H9 (cell line): ENCODE measurements around the gene ARID1A. TPM values are rescaled to one million over a fixed set of nuclear protein-coding genes. Genes with fewer than 3 reads are reported as not detected.

Experiments used
- DNase-seq: peaks from one replicate; pipeline ENCODE4 v3.0.0-alpha.2; 2017
- H2AFZ ChIP-seq: one replicate; pipeline ENCODE4 v1.6.1; 2013; ENCODE audit warnings: mild to moderate bottlenecking, low read length, control low read depth, moderate library complexity
- H2AK5ac ChIP-seq: 2 replicates; pipeline ENCODE4 v1.6.1; 2013; ENCODE audit warnings: low read length, control low read depth, mixed read lengths; ENCODE audit not compliant: insufficient read length
- H2BK120ac ChIP-seq: one replicate; pipeline ENCODE4 v1.6.1; 2013; ENCODE audit warnings: low read depth, mild to moderate bottlenecking, low read length, control low read depth, inconsistent platforms; ENCODE audit not compliant: poor library complexity, severe bottlenecking
- H2BK12ac ChIP-seq: 2 replicates; pipeline ENCODE4 v1.6.1; 2013; ENCODE audit warnings: low read length, control low read depth, mixed read lengths, low read depth; ENCODE audit not compliant: insufficient read length
- H2BK15ac ChIP-seq: 2 replicates; pipeline ENCODE4 v1.6.1; 2013; ENCODE audit warnings: low read depth, low read length, control low read depth
- H2BK20ac ChIP-seq: one replicate; pipeline ENCODE4 v1.6.1; 2013; ENCODE audit warnings: low read depth, mild to moderate bottlenecking, low read length, control low read depth, inconsistent platforms; ENCODE audit not compliant: poor library complexity, severe bottlenecking
- H2BK5ac ChIP-seq: 2 replicates; pipeline ENCODE4 v1.6.1; 2013; ENCODE audit warnings: low read length, control low read depth, mixed read lengths; ENCODE audit not compliant: insufficient read length
- H3K14ac ChIP-seq: 2 replicates; pipeline ENCODE4 v1.6.1; 2013; ENCODE audit warnings: low read length, control low read depth; ENCODE audit not compliant: insufficient read depth
- H3K18ac ChIP-seq: 2 replicates; pipeline ENCODE4 v1.6.1; 2013; ENCODE audit warnings: low read depth, mild to moderate bottlenecking, mixed read lengths, low read length, control low read depth; ENCODE audit not compliant: insufficient read length
- H3K23ac ChIP-seq: 2 replicates; pipeline ENCODE4 v1.6.1; 2013; ENCODE audit warnings: low read length, control low read depth, mixed read lengths, low read depth; ENCODE audit not compliant: insufficient read length
- H3K23me2 ChIP-seq: 2 replicates; pipeline ENCODE4 v1.6.1; 2013; ENCODE audit warnings: low read depth, mild to moderate bottlenecking, mixed read lengths, low read length, control low read depth; ENCODE audit not compliant: insufficient read length, poor library complexity, severe bottlenecking
- H3K27ac ChIP-seq: 2 replicates; pipeline ENCODE4 v1.5.1; 2013; ENCODE audit warnings: low read length, control low read depth, mixed read lengths, low read depth; ENCODE audit not compliant: insufficient read length
- H3K27me3 ChIP-seq: 2 replicates; pipeline ENCODE4 v1.6.1; 2013; ENCODE audit warnings: low read length, control low read depth, inconsistent platforms; ENCODE audit not compliant: insufficient read depth
- H3K4ac ChIP-seq: 2 replicates; pipeline ENCODE4 v1.6.1; 2013; ENCODE audit warnings: low read depth, mild to moderate bottlenecking, control low read depth, inconsistent platforms, low read length, moderate library complexity
- H3K4me1 ChIP-seq: 2 replicates; pipeline ENCODE4 v1.6.1; 2013; ENCODE audit warnings: low read length, control low read depth, inconsistent platforms; ENCODE audit not compliant: insufficient read depth
- H3K4me2 ChIP-seq: 2 replicates; pipeline ENCODE4 v1.6.1; 2013; ENCODE audit warnings: low read length, control low read depth, mixed read lengths; ENCODE audit not compliant: insufficient read length, insufficient read depth
- H3K56ac ChIP-seq: 2 replicates; pipeline ENCODE4 v1.6.1; 2013; ENCODE audit warnings: low read depth, mild to moderate bottlenecking, mixed read lengths, low read length, control low read depth; ENCODE audit not compliant: insufficient read length
- H3K79me1 ChIP-seq: 2 replicates; pipeline ENCODE4 v1.6.1; 2013; ENCODE audit warnings: low read depth, mild to moderate bottlenecking, moderate library complexity, low read length, control low read depth, inconsistent platforms; ENCODE audit not compliant: insufficient read depth, poor library complexity, severe bottlenecking
- H3K79me2 ChIP-seq: 2 replicates; pipeline ENCODE4 v1.6.1; 2013; ENCODE audit warnings: low read length, control low read depth, inconsistent platforms; ENCODE audit not compliant: insufficient read depth
- H3K9ac ChIP-seq: 2 replicates; pipeline ENCODE4 v1.6.1; 2013; ENCODE audit warnings: low read length, control low read depth, mixed read lengths; ENCODE audit not compliant: insufficient read length; ENCODE audit errors: extremely low read depth
- H3K9me3 ChIP-seq: one replicate; pipeline ENCODE4 v1.6.1; 2013; ENCODE audit warnings: low read depth, low read length, inconsistent platforms; ENCODE audit not compliant: control insufficient read depth
- H3T11ph ChIP-seq: one replicate; pipeline ENCODE4 v1.6.1; 2013; ENCODE audit warnings: mild to moderate bottlenecking, low read length, control low read depth, inconsistent platforms
- H4K20me1 ChIP-seq: one replicate; pipeline ENCODE4 v1.6.1; 2013; ENCODE audit not compliant: control insufficient read depth, insufficient read length, insufficient read depth
- H4K5ac ChIP-seq: 2 replicates; pipeline ENCODE4 v1.6.1; 2013; ENCODE audit warnings: low read depth, mild to moderate bottlenecking, mixed read lengths, low read length, control low read depth; ENCODE audit not compliant: insufficient read length
- H4K8ac ChIP-seq: replicated peaks from 2 replicates; pipeline ENCODE4 v1.6.1; 2013; ENCODE audit warnings: low read length, control low read depth, mixed read lengths, low read depth; ENCODE audit not compliant: insufficient read length
- H4K91ac ChIP-seq: 2 replicates; pipeline ENCODE4 v1.6.1; 2013; ENCODE audit warnings: low read depth, mild to moderate bottlenecking, moderate library complexity, mixed read lengths, low read length, control low read depth; ENCODE audit not compliant: insufficient read length
- H3K27ac Mint-ChIP-seq, 3 experiments: 2 replicates in 2 of 3; 3 replicates in 1 of 3; pipeline ENCODE4 v1.8.0; 2020 to 2021; ENCODE audit warnings: mixed read lengths in 3 of 3, mild to moderate bottlenecking in 1 of 3, moderate library complexity in 1 of 3
- H3K27me3 Mint-ChIP-seq: 2 replicates; pipeline ENCODE4 v1.8.0; 2021; ENCODE audit warnings: low read depth, mild to moderate bottlenecking, moderate library complexity, mixed read lengths
- H3K36me3 Mint-ChIP-seq, 3 experiments: 2 replicates in 2 of 3; 3 replicates in 1 of 3; pipeline ENCODE4 v1.8.0; 2020 to 2021; ENCODE audit warnings: low read depth in 3 of 3, mixed read lengths in 3 of 3; ENCODE audit not compliant: insufficient read depth in 1 of 3
- H3K4me1 Mint-ChIP-seq, 2 experiments: 2 replicates each; pipeline ENCODE4 v1.8.0; 2020; ENCODE audit warnings: mixed read lengths in 2 of 2
- H3K4me3 Mint-ChIP-seq, 2 experiments: 2 replicates in 1 of 2; 3 replicates in 1 of 2; pipeline ENCODE4 v1.8.0; 2020 to 2021; ENCODE audit warnings: mild to moderate bottlenecking in 2 of 2, mixed read lengths in 2 of 2, moderate library complexity in 1 of 2
- H3K9me3 Mint-ChIP-seq, 2 experiments: 2 replicates in 1 of 2; 3 replicates in 1 of 2; pipeline ENCODE4 v1.8.0; 2020; ENCODE audit warnings: mild to moderate bottlenecking in 2 of 2, mixed read lengths in 2 of 2, moderate library complexity in 1 of 2
- CTCF ChIP-seq: fragments of 200-600 bp; sonication (generic); conservative IDR thresholded peaks from 3 replicates; pipeline ENCODE4 v1.8.0; 2021; ENCODE audit warnings: antibody characterized with exemption, mild to moderate bottlenecking
- WGBS: extraction: QIAGEN DNeasy Blood & Tissue Kit; methylation state at CpG from one replicate; pipeline ENCODE4 v1.1.7; 2013; ENCODE audit warnings: missing lambda C conversion rate, low lambda C conversion rate, mixed read lengths; ENCODE audit not compliant: insufficient read length; ENCODE audit errors: extremely low coverage; 5-methylcytosine and 5-hydroxymethylcytosine counted together
- total RNA-seq: library from RNA; stranded (reverse); gene quantifications from 2 replicates; pipeline ENCODE4 v1.2.1, GENCODE V29; 2021

Gene ARID1A
- total RNA-seq, 1 experiment from 2014 or later, result 147 TPM

DNA sequence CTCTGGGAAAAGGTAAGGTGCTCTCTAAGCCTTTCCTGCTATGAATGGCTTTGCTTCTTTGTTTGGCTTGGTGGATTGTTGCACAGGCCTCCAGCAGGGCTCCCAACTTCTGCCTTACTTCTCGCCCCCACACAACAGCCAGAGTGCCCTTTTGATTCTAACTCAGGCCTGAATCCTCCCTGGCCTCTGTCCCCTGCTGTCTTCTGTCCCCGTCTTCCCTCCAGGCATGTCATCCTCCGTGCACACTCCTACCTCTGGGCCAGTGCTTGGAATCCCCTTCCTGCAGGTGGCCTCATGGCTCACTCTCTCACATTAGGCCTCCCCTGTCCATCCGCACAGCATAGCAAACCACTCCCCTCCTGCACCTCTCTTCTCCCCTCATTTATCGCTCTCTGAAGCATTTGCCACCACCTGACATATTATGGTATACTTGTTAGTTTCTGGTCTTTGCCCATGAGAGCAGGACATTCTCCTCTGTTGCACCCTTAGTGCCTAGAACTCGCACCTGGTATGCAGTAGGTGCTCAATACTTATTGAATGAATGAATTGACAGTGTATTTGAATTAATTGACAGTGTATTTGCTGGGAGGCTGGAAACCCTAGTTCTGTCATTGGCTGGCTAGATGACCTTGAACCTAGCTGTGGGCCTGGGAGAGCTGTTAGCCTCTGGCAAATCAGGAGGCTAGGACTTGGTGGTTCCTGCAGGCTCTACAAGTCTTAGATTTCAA, 133.5 kb downstream of the ARID1A start:
- Histone ChIP-seq H4K91ac (no peak overlapping the region), H2AFZ (no peak overlapping the region), H2AK5ac (no peak overlapping the region), H2BK20ac (no peak overlapping the region), H4K8ac (no peak overlapping the region), H2BK15ac (no peak overlapping the region), H3K79me1 (peaks cover 3% of the 10 kb centered on the region), H3K9ac (no peak overlapping the region), H2BK12ac (no peak overlapping the region), H3K56ac (no peak overlapping the region), H3K4ac (no peak overlapping the region), H4K20me1 (no peaks in the 10 kb centered on the region), H3K9me3 (no peaks in the 10 kb centered on the region), H3K23ac (no peak overlapping the region), H3K14ac (no peak overlapping the region), H2BK5ac (no peak overlapping the region), H3K23me2 (peaks cover 7% of the 10 kb centered on the region), H4K5ac (no peak overlapping the region), H3K4me2 (no peak overlapping the region), H3K18ac (no peak overlapping the region), H3T11ph (no peak overlapping the region), H3K27ac (no peak overlapping the region), H2BK120ac (no peak overlapping the region), H3K27me3 (no peaks in the 10 kb centered on the region), H3K4me1 (no peaks in the 10 kb centered on the region), H3K79me2 (no peaks in the 10 kb centered on the region; the same call in 1 of the 2 replicates)
- no CpG with 5 or more reads among the region's 6 CpGs for WGBS
- Mint-ChIP-seq H3K4me1 (peaks cover 32 to 35% of the 10 kb centered on the region in 2 experiments), H3K27ac (peak overlapping the region; percentile 28 to 89 (median 29); a peak in 6 of 7 replicates), H3K27me3 (peaks cover 1% of the 10 kb centered on the region; the same call in 1 of the 2 replicates), H3K36me3 (peaks cover 16 to 24% (median 22%) of the 10 kb centered on the region in 3 experiments), H3K9me3 (no peaks in the 10 kb centered on the region), H3K4me3 (peak overlapping the region; percentile 25 to 45; a peak in 3 of 5 replicates)
- TF ChIP-seq CTCF, result no peak
- DNase-seq, result no peak
